Lower lobe of right lung (tissue), 2 donors: ENCODE data around the gene GPX4. TPM values are rescaled to one million over a fixed set of nuclear protein-coding genes. Genes with fewer than 3 reads are reported as not detected.
"Not testable (repeated sequence)": the region's sequence is repeated elsewhere in the genome, so short reads cannot be mapped to it uniquely, and the experiment has no call there.

Experiments
- ATAC-seq, 2 donors: fragments of 200-7000 bp; cut with Tn5 transposase; one replicate each; pipeline ENCODE4 v1.9.1; 2020 to 2022; ENCODE audit warnings: mild to moderate bottlenecking in 2 of 2, moderate library complexity in 2 of 2
- DNase-seq: peaks from one replicate; pipeline ENCODE4 v3.0.0-alpha.2; 2020
- H3K27ac ChIP-seq: fragments of 200-600 bp; one replicate; pipeline ENCODE4 v1.8.0; 2022
- H3K27me3 ChIP-seq: fragments of 200-600 bp; one replicate; pipeline ENCODE4 v1.8.0; 2022; ENCODE audit warnings: low read depth
- H3K36me3 ChIP-seq: fragments of 200-600 bp; one replicate; pipeline ENCODE4 v1.8.0; 2022; ENCODE audit warnings: mild to moderate bottlenecking
- H3K4me1 ChIP-seq: fragments of 200-600 bp; one replicate; pipeline ENCODE4 v1.8.0; 2022
- H3K4me3 ChIP-seq: fragments of 200-600 bp; one replicate; pipeline ENCODE4 v1.8.0; 2022; ENCODE audit warnings: mild to moderate bottlenecking
- H3K9me3 ChIP-seq: fragments of 200-600 bp; one replicate; pipeline ENCODE4 v1.8.0; 2022
- intact Hi-C: fragments of 100-400 bp; cut with DNase I; formaldehyde crosslinking; loops from one replicate; pipeline ENCODE4 v1.11.0; 2022
- total RNA-seq: library from RNA; stranded (reverse); fragmentation: NEBNext Ultra II Directional; extraction: Animal tissue kit (Norgen Biotek cat#: 25700); gene quantifications from one replicate; pipeline ENCODE4 v1.2.1, GENCODE V29; 2021
- TF ChIP-seq, protein P1 (sequence below): fragments of 200-600 bp; IDR thresholded peaks from one replicate; pipeline ENCODE4 v1.8.0; 2022; ENCODE audit warnings: antibody characterized with exemption, mild to moderate bottlenecking
- donor health status: DM: no; HTN: yes; CAD: no; lungs with severe emphysema.

Gene GPX4
- total RNA-seq, 1 donor from 2014 or later: 378 TPM

DNA sequence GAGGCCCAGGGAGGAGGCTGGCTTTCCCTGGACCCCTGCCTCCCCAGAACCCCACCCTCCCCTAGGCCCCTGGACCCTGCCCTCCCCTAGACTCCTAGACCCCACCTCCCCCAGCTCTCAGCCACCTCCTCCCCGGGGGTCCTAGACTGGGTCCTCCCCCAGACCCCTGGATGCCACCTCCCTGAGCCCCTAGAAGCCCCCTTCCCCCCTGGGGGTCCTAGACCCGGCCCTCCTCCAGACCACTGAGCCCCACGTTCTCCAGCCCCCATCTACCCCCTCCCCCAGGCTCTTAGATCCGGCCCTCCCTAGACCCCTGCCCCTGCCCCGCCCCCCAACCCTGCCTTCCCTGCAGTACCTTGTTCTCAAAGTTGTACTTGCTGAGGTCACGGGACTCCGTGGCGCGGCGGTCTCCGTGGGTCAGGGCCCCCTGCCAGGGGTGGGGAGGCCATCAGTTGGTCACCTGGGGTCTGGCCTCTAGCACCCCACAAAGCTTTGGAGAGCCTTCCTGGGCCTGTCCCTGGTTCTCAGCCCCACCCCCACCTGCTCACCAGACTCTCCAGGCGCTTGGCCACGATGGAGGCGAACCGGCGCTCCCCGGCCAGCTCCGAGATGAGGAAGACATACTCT lies 8.0 kb downstream of the GPX4 start:
- TF ChIP-seq, protein P1, sequence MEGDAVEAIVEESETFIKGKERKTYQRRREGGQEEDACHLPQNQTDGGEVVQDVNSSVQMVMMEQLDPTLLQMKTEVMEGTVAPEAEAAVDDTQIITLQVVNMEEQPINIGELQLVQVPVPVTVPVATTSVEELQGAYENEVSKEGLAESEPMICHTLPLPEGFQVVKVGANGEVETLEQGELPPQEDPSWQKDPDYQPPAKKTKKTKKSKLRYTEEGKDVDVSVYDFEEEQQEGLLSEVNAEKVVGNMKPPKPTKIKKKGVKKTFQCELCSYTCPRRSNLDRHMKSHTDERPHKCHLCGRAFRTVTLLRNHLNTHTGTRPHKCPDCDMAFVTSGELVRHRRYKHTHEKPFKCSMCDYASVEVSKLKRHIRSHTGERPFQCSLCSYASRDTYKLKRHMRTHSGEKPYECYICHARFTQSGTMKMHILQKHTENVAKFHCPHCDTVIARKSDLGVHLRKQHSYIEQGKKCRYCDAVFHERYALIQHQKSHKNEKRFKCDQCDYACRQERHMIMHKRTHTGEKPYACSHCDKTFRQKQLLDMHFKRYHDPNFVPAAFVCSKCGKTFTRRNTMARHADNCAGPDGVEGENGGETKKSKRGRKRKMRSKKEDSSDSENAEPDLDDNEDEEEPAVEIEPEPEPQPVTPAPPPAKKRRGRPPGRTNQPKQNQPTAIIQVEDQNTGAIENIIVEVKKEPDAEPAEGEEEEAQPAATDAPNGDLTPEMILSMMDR: no peak
- no peaks in the 10 kb centered on the region for H3K9me3 ChIP-seq
- H3K27me3 ChIP-seq: no peaks in the 10 kb centered on the region
- H3K4me1 ChIP-seq: peaks cover 27% of the 10 kb centered on the region
- H3K4me3 ChIP-seq: no peak overlapping the region
- H3K27ac ChIP-seq: peak overlapping the region; percentile 31
- ATAC-seq (no peak), DNase-seq (no peak)
- H3K36me3 ChIP-seq: peaks cover 96% of the 10 kb centered on the region
- intact Hi-C loops: no loop called here

GRCh38 chr19:1112268-1113029 lies 8.7 kb downstream of the GPX4 start:
- TF ChIP-seq, protein P1: no peak
- Histone ChIP-seq H3K4me1 (peaks cover 25% of the 10 kb centered on the region), H3K9me3 (no peaks in the 10 kb centered on the region), H3K36me3 (peaks cover 96% of the 10 kb centered on the region), H3K4me3 (no peak overlapping the region), H3K27me3 (no peaks in the 10 kb centered on the region), H3K27ac (peak overlapping the region; percentile 56)
- DNase-seq (peak; percentile 82), ATAC-seq (peak; percentile 58 to 66)
- intact Hi-C loops: no loop called here

- Histone ChIP-seq H3K4me3 (peak overlapping the region; percentile 11), H3K27ac (peak overlapping the region; percentile 76), H3K36me3 (peaks cover 96% of the 10 kb centered on the region), H3K27me3 (no peaks in the 10 kb centered on the region), H3K9me3 (no peaks in the 10 kb centered on the region), H3K4me1 (peaks cover 25% of the 10 kb centered on the region)
- ATAC-seq: peak; percentile 87 to 93
- DNase-seq: peak; percentile 97
- intact Hi-C loops: no loop called here
- TF ChIP-seq, protein P1: peak; percentile 95
These were observed 9.5 kb downstream of the GPX4 start for GRCh38 chr19:1113030-1113985.

DNA sequence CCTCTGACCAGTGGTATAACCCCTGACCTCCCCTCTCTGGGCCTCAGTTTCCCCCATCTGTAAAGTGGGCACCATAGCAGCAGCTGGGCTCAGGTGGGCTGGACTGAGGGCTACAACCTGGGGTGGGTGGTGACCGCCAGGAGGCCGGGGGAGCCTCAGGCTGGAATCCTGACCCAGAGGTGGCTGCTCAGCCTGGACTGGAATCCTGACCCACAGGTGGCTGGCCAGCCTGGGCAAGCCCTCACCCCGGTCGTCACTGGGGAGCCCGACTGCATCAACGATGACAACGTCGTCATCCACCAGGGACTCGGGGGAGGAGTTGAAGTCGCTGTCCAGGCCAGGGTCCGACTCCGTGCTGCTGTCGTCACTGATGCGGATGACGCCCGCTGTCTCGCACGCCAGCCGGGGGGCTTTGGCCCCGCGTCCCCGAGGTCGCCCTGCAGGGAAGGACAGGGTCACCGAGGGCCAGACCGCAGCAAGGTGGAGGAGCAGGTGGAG lies 10.2 kb downstream of the GPX4 start:
- Histone ChIP-seq H3K9me3 (no peaks in the 10 kb centered on the region), H3K27ac (peak overlapping the region; percentile 76), H3K4me1 (peaks cover 25% of the 10 kb centered on the region), H3K27me3 (no peaks in the 10 kb centered on the region), H3K4me3 (no peak overlapping the region), H3K36me3 (peaks cover 96% of the 10 kb centered on the region)
- TF ChIP-seq, protein P1: no peak
- intact Hi-C loops: no loop called here
- no peak for ATAC-seq
- DNase-seq: no peak

DNA sequence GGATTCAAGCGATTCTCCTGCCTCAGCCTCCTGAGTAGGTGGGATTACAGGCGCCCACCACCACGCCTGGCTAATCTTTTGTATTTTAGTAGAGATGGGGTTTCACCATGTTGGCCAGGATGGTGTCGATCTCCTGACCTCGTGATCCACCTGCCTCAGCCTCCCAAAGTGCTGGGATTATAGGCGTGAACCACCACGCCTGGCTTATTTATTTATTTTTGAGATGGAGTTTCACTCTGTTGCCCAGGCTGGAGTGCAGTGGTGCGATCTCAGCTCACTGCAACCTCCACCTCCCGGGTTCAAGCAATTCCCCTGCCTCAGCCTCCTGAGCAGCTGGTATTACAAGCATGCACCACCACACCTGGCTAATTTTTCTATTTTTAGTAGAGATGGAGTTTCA lies 10.9 kb downstream of the GPX4 start:
- H3K27me3 ChIP-seq, DNase-seq, intact Hi-C loops, H3K4me3 ChIP-seq, ATAC-seq, H3K27ac ChIP-seq, H3K9me3 ChIP-seq: not testable (repeated sequence)
- H3K4me1 ChIP-seq: peaks cover 25% of the 10 kb centered on the region
- peaks cover 96% of the 10 kb centered on the region for H3K36me3 ChIP-seq
